Measurements from ENCODE around the gene ATF7. TPM values are rescaled to one million over a fixed set of nuclear protein-coding genes. Genes with fewer than 3 reads are reported as not detected.

Gene ATF7
- total and polyA plus RNA-seq, 9 of the 15 experiments (the other 6 are each of a cell fraction or from before 2014, with no cell fraction given), result 10.6 to 30.4 (median 20.7) TPM

DNA sequence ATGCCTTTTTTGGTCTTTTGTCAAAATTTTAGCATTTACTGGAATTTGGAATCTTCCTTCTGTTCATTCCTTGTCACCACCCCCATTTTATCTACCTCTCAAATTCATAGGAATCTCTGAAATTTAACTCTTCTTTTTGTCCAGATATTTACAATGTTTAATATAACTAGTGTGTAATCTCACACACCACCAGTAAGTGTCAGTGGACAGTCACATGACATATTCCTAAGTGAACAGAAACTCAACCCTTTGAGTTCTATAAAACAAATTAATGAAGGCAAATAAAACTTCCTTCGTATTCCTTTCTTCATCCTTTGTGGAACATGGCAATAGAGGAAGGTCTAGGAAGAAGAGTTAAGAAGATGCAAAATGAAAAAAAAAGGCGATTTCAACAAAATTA lies 26.6 kb downstream of the ATF7 start:
- peak in 1 of 4 experiments; percentile 20 for DNase-seq (ENCODE audit: extremely low read depth in 1 of 4, low spot score in 3 of 4)
- POLR2A ChIA-PET, result no interaction called here
- H2AFZ ChIP-seq (ENCODE audit: low read depth, low read length), result no peak overlapping the region
- no peak for ATAC-seq
- FAIRE-seq, result no peak
- H3K9me1 ChIP-seq (ENCODE audit: control insufficient read depth, insufficient read depth, low read length), result no peaks in the 10 kb centered on the region
- CTCF ChIA-PET (ENCODE audit: low intra/inter-chr PET ratio), result interaction anchor here (1.9 kb wide), 1 partner anchor 76 kb away, joined by 14 read pairs; the partner anchor contains the start of gene ATP5MC2
- H3K4me2 ChIP-seq (ENCODE audit: insufficient read depth, low read length), result no peak overlapping the region
- in situ Hi-C loops (cut with MboI), result no loop called here
- H3K4me3 ChIP-seq, result no peak overlapping the region
- 69% methylated on average over 2 of the region's 2 CpGs for WGBS (ENCODE audit: insufficient coverage, low coverage, missing lambda C conversion rate)
- H3K4me1 ChIP-seq (replicated peaks in 1 of 2; ENCODE audit: control insufficient read depth in 2 of 2, insufficient read depth in 2 of 2, low read length in 2 of 2), result no peaks in the 10 kb centered on the region
- H3K79me2 ChIP-seq (ENCODE audit: control insufficient read depth, insufficient read depth, low read length), result peaks cover 16% of the 10 kb centered on the region; the same call in 2 of the 3 replicates
- H4K20me1 ChIP-seq (replicated peaks; ENCODE audit: control insufficient read depth, insufficient read depth, low read length), result no peaks in the 10 kb centered on the region; the same call in 1 of the 2 replicates
- H3K9ac ChIP-seq (ENCODE audit: insufficient read depth in 1 of 2, low read depth in 2 of 2, low read length in 2 of 2), result no peak overlapping the region
- no TSS peak for BruUV-seq (replicated peaks)
- H3K27ac ChIP-seq (ENCODE audit: extremely low read depth, low read depth, low read length), result no peak overlapping the region
- no peaks in the 10 kb centered on the region for H3K27me3 ChIP-seq (ENCODE audit: control insufficient read depth in 2 of 2, insufficient read depth in 2 of 2, low read length in 2 of 2)
- H3K9me3 ChIP-seq (replicated peaks; ENCODE audit: control insufficient read depth, insufficient read depth, low read depth, low read length), result no peaks in the 10 kb centered on the region
- intact Hi-C loops (cut with micrococcal nuclease), result loop anchor here (1.0 kb wide), 1 partner anchor 77 kb away; the partner anchor contains the start of gene ATP5MC2
- H3K36me3 ChIP-seq (ENCODE audit: control insufficient read depth, insufficient read depth, low read length), result peaks cover 10% of the 10 kb centered on the region; the same call in 2 of the 3 replicates
- no peak for TF ChIP-seq MAFK (IDR thresholded peaks at IDR 0.05; ENCODE audit: low read length)
- TF ChIP-seq ZC3H4 (CRISPR knock-in tag; IDR thresholded peaks at IDR 0.05; ENCODE audit: borderline replicate concordance), result no peak
- no peak for TF ChIP-seq ZNF347 (CRISPR knock-in tag; IDR thresholded peaks at IDR 0.05; ENCODE audit: low read depth)
- TF ChIP-seq ZNF318 (IDR thresholded peaks at IDR 0.05; ENCODE audit: borderline replicate concordance in 1 of 2, low read depth in 1 of 2), result no peak
- TF ChIP-seq, protein P1, sequence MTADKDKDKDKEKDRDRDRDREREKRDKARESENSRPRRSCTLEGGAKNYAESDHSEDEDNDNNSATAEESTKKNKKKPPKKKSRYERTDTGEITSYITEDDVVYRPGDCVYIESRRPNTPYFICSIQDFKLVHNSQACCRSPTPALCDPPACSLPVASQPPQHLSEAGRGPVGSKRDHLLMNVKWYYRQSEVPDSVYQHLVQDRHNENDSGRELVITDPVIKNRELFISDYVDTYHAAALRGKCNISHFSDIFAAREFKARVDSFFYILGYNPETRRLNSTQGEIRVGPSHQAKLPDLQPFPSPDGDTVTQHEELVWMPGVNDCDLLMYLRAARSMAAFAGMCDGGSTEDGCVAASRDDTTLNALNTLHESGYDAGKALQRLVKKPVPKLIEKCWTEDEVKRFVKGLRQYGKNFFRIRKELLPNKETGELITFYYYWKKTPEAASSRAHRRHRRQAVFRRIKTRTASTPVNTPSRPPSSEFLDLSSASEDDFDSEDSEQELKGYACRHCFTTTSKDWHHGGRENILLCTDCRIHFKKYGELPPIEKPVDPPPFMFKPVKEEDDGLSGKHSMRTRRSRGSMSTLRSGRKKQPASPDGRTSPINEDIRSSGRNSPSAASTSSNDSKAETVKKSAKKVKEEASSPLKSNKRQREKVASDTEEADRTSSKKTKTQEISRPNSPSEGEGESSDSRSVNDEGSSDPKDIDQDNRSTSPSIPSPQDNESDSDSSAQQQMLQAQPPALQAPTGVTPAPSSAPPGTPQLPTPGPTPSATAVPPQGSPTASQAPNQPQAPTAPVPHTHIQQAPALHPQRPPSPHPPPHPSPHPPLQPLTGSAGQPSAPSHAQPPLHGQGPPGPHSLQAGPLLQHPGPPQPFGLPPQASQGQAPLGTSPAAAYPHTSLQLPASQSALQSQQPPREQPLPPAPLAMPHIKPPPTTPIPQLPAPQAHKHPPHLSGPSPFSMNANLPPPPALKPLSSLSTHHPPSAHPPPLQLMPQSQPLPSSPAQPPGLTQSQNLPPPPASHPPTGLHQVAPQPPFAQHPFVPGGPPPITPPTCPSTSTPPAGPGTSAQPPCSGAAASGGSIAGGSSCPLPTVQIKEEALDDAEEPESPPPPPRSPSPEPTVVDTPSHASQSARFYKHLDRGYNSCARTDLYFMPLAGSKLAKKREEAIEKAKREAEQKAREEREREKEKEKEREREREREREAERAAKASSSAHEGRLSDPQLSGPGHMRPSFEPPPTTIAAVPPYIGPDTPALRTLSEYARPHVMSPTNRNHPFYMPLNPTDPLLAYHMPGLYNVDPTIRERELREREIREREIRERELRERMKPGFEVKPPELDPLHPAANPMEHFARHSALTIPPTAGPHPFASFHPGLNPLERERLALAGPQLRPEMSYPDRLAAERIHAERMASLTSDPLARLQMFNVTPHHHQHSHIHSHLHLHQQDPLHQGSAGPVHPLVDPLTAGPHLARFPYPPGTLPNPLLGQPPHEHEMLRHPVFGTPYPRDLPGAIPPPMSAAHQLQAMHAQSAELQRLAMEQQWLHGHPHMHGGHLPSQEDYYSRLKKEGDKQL (CRISPR knock-in tag; IDR thresholded peaks at IDR 0.05; ENCODE audit: borderline replicate concordance), result no peak
- 0 out of 2 replicates have a peak, but pooled peaks have one; percentile 39 for TF ChIP-seq ZNF764 (CRISPR knock-in tag; IDR thresholded peaks at IDR 0.05; ENCODE audit: low read depth)
- no peak for TF ChIP-seq SRSF1 (IDR thresholded peaks at IDR 0.05; ENCODE audit: low read depth, low read length)
- TF ChIP-seq RBM39 (optimal IDR thresholded peaks at IDR 0.05; ENCODE audit: low read depth, low read length), result no peak
- no peak for TF ChIP-seq CSDE1 (IDR thresholded peaks at IDR 0.05)

Measured in K562 (cell line).